8988T (cell line): ENCODE measurements around the gene TXNDC8.
"Not testable (repeated sequence)": the region's sequence is repeated elsewhere in the genome, so short reads cannot be mapped to it uniquely, and the experiment has no call there.

Experiments used
- DNase-seq: peaks from one replicate; pipeline ENCODE4 v3.0.0; 2011

The TXNDC8 gene

DNA sequence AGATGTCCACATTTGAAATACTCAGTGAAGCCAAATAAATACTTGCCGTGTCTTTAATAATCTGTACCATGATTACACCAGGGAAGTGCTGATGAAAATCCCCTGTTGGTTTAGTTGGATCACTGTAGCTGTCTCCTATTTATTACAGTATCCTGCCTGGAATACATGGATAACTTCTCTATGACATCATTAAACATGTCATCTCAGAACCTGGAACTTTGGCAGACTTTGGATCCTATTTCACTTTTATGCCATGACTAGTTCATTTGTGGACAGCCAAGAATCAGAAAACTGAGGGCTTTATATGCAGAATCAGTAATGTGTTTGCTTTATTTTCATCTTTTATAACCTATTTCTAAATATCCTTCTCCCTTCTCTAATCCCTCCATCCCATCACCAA is at the start of gene TXNDC8:
Gene TXNDC8 (minus strand): TSS at position 137 of the 400 bp plus-strand sequence.
- no peak for DNase-seq

- DNase-seq, result no peak
These were observed 45.8 kb upstream of the TXNDC8 start for GRCh38 chr9:110383491-110383890.

DNA sequence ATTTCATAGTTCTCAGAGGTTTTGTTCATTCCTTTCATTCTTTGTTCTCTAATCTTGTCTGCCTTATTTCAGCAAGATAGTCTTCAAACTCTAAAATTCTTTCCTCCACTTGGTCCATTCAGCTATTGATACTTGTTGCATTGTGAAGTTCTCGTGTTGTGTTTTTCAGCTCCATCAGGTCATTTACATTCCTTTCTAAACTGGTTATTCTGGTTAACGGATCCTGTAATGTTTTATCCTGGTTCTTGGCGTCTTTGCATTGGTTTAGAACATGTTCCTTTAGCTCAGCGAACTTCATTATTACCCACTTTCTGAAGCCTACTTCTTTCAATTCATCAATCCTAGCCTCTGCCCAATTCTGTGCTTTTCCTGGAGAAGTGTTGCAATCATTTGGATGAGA is 45.1 kb upstream of the TXNDC8 start:
- no peak for DNase-seq

GRCh38 chr9:110371411-110372007 is 33.8 kb upstream of the TXNDC8 start:
- DNase-seq, result no peak

- no peak for DNase-seq
These were observed 32.7 kb upstream of the TXNDC8 start for GRCh38 chr9:110370315-110370714.

GRCh38 chr9:110364451-110364850 is 26.8 kb upstream of the TXNDC8 start:
- DNase-seq, result no peak

DNA sequence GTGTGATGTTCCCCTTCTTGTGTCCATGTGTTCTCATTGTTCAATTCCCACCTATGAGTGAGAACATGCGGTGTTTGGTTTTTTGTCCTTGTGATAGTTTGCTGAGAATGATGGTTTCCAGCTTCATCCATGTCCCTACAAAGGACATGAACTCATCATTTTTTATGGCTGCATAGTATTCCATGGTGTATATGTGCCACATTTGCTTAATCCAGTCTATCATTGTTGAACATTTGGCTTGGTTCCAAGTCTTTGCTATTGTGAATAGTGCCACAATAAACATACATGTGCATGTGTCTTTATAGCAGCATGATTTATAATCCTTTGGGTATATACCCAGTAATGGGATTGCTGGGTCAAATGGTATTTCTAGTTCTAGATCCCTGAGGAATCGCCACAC is 21.3 kb upstream of the TXNDC8 start:
- not testable (repeated sequence) for DNase-seq

DNA sequence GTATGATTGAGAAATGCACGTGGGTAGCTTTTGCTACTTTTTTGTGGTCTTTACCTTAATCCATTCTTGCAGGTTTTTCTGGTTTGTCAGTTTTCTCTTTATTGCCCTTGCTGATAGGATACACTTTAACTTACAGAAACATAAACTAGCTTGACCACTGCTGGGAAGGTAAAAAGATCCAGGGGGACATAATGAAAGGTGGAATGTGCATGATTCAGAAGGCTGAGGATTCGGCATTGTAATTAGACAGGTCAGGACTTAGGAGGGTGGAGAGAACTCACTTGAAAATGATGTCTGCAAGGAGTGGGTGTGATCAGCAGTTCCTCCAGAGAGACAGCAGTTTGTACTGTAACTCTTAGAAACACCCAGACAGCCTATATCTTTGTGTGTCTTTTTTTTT is 19.8 kb upstream of the TXNDC8 start:
- DNase-seq, result no peak

GRCh38 chr9:110356639-110357395 is 19.2 kb upstream of the TXNDC8 start:
- no peak for DNase-seq

DNA sequence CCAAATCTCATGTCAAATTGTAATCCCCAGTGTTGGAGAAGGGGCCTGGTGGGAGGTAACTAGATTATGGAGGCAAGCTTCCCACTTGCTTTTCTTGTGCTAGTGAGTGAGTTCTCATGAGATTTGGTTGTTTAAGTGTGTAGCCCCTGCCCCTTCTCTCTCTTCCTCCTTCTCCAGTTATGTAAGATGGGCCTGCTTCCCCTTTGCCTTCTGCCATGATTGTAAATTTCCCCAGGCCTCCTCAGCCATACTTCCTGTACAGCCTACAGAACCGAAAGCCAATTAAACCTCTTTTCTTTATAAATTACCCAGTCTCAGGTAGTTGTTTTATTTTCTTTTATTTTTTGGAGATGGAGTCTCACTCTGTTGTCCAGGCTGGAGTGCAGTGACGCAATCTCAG is 18.2 kb upstream of the TXNDC8 start:
- no peak for DNase-seq

DNA sequence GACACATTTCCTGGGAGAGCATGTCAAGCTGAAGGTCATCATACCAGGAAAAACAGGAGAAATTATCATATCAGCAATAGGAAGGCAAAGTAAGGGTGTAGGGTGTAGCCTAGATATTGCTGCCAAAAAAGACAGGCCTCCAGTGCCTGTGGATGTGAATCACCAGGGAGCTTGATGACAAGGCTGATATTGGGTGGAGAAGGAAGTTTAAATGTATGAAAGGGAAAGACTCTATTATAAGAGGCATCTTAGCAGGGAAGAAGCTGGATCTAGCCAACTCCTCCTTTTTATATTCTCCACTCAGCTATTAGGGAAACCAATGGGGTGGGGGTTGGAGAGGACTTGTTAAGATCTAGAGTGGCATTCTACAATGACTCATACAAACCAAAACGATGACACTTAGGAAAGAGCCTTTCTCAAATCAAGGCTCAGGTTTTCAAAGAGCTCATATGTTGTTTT is 13.4 kb upstream of the TXNDC8 start:
- no peak for DNase-seq

DNA sequence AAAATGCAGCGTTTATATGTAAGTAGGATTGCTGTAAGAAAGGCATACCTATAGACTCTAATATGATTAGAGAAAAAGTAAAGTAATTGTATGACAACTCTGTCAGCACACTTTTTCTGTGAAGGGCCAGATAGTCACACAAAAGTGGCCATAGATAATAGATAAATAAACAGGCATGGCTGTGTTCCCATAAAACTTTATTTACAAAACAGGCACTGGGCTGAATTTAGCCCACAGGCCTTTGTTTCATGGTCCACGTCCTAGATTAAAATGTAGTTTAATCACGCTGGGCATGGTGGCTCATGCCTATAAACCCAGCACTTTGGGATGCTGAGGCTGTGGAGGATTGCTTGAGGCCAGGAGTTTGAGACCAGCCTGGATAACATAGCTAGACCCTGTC is 8.7 kb upstream of the TXNDC8 start:
- DNase-seq, result no peak

DNA sequence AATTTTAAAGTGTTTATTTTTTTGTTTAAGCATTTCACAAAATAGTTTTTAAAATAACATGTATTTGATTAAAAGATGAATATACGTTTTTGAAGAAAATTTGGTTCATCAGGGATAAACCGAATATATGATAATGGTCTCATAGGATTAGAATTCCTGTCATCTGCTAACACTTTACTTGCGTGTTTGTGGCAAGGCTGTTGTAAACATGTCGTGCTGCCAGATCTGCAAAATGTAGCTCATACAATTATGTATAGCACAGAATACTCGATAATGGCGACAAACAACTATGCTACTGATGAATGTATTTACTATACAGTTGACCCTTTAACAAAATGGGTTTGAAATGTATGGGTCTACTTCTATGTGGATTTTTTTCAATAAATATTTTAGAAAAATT is 7.2 kb upstream of the TXNDC8 start:
- no peak for DNase-seq

DNA sequence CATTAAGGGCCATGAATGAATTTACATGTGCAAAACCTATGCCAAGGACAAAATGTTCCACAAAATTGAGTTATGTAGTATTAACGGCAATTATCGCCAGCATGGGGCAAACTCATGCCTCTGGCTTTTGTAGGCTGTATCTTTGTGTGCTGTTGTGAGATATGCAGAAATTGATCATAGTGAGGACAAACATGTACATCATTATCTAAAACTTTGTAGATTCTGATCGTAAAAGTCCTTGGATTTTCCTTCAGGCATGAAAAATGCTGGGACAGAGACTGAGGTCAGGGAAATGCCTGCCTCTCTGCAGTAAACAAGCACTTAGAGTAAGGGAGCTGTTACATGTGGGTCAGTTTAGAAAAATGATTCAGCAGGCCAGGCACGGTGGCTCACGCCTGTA is 5.9 kb upstream of the TXNDC8 start:
- no peak for DNase-seq

DNA sequence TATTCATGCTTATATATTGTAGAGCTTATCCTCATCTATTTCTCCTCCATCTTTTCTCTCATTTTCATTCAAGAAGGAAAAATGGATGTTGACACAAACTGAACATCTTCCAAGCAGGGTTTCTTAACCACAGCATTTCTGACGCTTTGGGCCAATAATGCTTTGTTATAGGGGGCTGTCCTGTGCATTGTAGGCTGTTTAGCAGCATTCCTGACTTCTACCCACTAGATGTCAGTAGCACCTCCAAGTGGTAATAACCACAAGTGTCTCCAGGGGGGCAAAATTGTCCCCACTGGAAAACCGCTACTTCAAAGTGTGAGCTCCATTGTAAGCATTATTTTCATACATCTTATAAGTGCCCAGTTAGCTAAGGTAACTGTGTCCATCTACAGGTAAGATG is 2.6 kb upstream of the TXNDC8 start:
- peak; percentile 18 for DNase-seq

DNA sequence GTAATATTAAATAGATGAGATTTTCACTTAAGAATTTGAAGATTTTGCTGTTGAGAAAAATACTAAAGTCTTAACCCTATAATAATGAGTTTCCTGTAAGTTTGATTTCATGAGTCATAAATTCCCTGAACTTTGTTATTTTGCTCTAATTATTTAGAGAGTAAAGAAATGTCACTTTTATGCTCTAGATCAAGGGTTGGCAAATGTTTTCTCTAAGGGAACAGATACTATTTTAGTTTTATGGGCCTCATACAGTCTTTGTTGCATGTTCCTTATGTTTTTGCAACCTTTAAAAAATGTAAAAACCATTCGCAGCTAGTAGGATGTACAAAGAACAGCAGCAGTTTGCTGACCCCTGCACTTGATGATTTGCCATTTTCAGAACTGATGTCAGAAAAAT is 480 bp upstream of the TXNDC8 start:
- DNase-seq, result no peak

GRCh38 chr9:110336363-110336762 is 1.3 kb downstream of the TXNDC8 start:
- no peak for DNase-seq

- no peak for DNase-seq
These were observed 2.8 kb downstream of the TXNDC8 start for GRCh38 chr9:110334871-110335270.

DNA sequence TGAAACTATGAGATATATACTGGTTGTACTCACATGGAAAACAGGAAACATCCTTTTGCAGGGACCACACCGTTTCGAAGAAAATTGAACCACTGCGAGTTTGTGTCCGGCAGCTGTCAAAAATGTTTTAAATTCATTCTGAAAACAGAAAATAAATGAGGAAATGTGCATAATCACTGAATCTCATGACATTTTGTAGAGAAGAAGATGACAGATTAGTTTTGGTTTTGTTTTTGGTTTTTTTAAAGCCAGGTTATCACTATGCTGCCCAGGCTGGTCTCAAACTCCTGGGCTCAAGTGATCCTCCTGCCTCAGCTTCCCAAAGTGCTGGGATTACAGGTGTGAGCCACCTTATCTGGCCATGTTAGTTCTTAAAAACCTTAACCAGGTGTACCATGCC is 3.5 kb downstream of the TXNDC8 start:
- DNase-seq, result no peak

GRCh38 chr9:110332766-110333165 is 4.9 kb downstream of the TXNDC8 start:
- no peak for DNase-seq

DNA sequence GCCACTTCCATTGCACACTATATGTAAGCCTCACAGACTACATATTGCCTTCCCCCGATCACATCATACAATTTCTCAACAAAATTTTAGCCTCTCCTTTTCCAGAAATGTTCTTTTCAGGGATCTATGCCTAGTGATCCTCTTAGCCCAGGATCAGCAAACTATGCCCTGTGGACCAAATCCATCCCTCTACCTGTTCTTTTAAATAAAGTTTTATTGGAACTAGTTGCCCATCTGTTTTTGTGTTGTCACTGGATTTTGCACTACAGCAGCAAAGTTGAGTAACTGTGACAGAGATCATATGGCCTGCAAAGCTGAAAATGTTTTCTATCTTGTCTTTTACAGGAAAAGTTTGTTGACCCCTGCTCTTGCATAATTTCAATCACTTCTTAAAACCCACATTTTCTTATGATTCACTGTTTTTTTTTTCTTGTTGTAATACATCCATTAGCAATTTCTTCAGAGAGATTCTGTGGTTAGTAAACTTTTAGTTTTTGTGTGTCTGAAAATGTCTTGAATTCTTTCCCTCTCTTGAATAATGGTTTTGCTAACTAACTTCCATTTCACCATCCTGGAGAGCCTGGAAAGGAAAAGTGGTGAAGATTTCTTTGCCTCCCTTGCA is 7.1 kb downstream of the TXNDC8 start:
- DNase-seq, result no peak

GRCh38 chr9:110329639-110330230 is 7.9 kb downstream of the TXNDC8 start:
- no peak for DNase-seq

DNA sequence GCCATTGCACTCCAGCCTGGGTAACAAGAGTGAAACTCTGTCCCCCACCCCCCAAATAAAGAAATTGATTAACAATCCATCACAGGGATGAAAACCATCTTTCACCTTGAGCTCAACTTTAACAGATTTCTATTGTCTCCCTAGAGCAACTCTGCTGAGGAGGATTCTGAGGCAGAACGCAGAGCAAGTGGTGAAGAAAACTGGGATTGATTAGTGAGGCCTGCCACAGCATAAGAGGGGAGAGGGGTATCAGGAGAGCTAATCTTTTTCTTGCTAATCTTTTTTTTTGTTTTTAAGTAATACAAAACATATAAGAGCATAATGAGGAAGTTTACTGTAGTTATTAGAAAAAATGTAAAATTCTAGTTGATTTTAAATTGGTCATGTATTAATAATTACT is 8.9 kb downstream of the TXNDC8 start:
- no peak for DNase-seq

GRCh38 chr9:110327716-110328115 is 9.9 kb downstream of the TXNDC8 start:
- no peak for DNase-seq
